Common myeloid progenitor, CD34-positive (primary cell): Measurements from ENCODE around the gene CD164.

Experiments
- CTCF ChIA-PET: fragments of 350-600 bp; sonication (Branson Sonifier 250); formaldehyde crosslinking; loops from one replicate; lab custom pipeline; 2021; ENCODE audit warnings: antibody characterized with exemption; lab: Charles Lee
- POLR2A ChIA-PET: fragments of 350-600 bp; sonication (Branson Sonifier 250); formaldehyde crosslinking; loops from one replicate; lab custom pipeline; 2021; ENCODE audit warnings: antibody characterized with exemption; lab: Charles Lee
- DNase-seq, 3 donors: peaks; one replicate each; pipeline versions ENCODE4 v3.0.0 to v3.0.0-alpha.2; 2013
- H3K27ac ChIP-seq, 2 experiments: 1 replicate in 1 of 2; 2 replicates in 1 of 2; pipeline ENCODE4 v1.7.0; 2013; ENCODE audit warnings: inconsistent platforms in 2 of 2, low read length in 2 of 2, mild to moderate bottlenecking in 2 of 2, low read depth in 1 of 2, moderate library complexity in 1 of 2; ENCODE audit not compliant: severe bottlenecking in 2 of 2, insufficient read depth in 1 of 2, poor library complexity in 1 of 2
- H3K27me3 ChIP-seq, 5 experiments: replicated peaks in 2 of 5; 1 replicate in 3 of 5; 2 replicates in 2 of 5; pipeline versions ENCODE4 v1.6.1 to v1.7.0; 2013; ENCODE audit warnings: low read length in 4 of 5, mild to moderate bottlenecking in 2 of 5, moderate library complexity in 2 of 5, inconsistent platforms in 1 of 5; ENCODE audit not compliant: insufficient read depth in 5 of 5, control insufficient read depth in 4 of 5
- H3K36me3 ChIP-seq, 4 experiments: 1 replicate in 2 of 4; 2 replicates in 2 of 4; pipeline versions ENCODE4 v1.6.1 to v1.7.0; 2013; ENCODE audit warnings: low read length in 3 of 4, control low read depth in 1 of 4, mild to moderate bottlenecking in 1 of 4; ENCODE audit not compliant: control insufficient read depth in 4 of 4, insufficient read depth in 4 of 4
- H3K4me1 ChIP-seq, 4 experiments: 1 replicate in 3 of 4; 2 replicates in 1 of 4; pipeline versions ENCODE4 v1.6.1 to v1.7.1; 2013; ENCODE audit warnings: low read length in 3 of 4, mild to moderate bottlenecking in 3 of 4, control low read depth in 1 of 4, inconsistent platforms in 1 of 4, moderate library complexity in 1 of 4; ENCODE audit not compliant: control insufficient read depth in 4 of 4, insufficient read depth in 4 of 4; ENCODE audit errors: control extremely low read depth in 1 of 4
- H3K4me3 ChIP-seq, 7 experiments: 1 replicate in 4 of 7; 2 replicates in 3 of 7; pipeline versions ENCODE4 v1.5.1 to v1.7.0; 2013; ENCODE audit warnings: mild to moderate bottlenecking in 7 of 7, low read length in 6 of 7, moderate library complexity in 6 of 7, inconsistent platforms in 2 of 7, low read depth in 2 of 7, control low read depth in 1 of 7; ENCODE audit not compliant: insufficient read depth in 4 of 7, control insufficient read depth in 1 of 7; ENCODE audit errors: extremely low read depth in 1 of 7
- H3K9me3 ChIP-seq, 5 experiments: 1 replicate in 4 of 5; 2 replicates in 1 of 5; pipeline versions ENCODE4 v1.6.1 to v1.7.1; 2013; ENCODE audit warnings: low read length in 4 of 5, mild to moderate bottlenecking in 2 of 5, inconsistent platforms in 1 of 5, low read depth in 1 of 5, moderate library complexity in 1 of 5; ENCODE audit not compliant: control insufficient read depth in 4 of 5, insufficient read depth in 2 of 5; ENCODE audit errors: control extremely low read depth in 1 of 5
- WGBS: methylation state at CpG from one replicate; pipeline ENCODE4 v1.1.5; 2013; ENCODE audit not compliant: insufficient coverage; 5-methylcytosine and 5-hydroxymethylcytosine counted together

The CD164 gene

DNA sequence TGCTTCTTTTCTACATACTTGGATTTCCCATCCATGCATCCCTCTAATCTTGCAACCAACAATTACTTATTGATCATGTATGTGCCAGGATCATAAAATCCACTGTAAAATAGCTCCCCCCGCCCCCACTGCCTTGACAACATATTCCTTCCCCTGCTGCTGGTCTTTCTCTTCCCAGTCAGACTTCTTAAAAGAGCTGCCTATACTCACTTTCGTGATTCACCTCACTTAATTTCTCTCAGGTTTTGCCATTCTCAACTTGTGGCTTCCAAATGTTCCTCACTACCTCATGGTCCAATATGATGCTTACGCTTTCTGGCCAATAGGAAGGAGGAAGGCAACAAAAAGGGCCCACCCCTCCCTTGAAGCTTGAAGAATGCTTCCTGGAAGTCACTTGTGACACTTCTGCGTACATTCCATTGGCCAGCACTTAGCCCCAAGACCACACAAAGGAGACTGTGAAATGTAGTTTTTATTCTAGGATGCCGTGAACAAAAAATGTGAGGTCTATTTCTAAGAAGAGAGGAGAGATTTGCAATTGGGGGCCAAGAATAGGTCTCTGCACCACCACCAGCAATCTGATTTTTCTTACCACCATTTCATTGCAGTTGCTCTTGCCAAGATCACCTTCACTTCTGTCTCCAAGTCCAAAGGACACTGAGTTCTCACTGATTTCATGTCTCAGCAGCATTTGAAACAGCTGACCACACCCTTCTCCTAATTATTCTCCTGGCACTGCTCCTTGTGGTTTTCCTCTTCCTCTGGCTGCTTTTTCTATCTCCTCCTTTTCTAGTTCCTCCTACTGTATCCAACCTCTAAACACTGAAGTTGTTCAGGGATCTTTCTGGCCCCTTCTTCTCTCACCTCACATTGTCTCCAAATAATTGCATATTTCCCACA, 30.8 kb downstream of the CD164 start:
- WGBS, result 86% methylated on average over 4 of the region's 5 CpGs
- Histone ChIP-seq H3K27me3 (no peaks in the 10 kb centered on the region), H3K4me3 (peak overlapping the region in 1 of 7 experiments; percentile 48), H3K27ac (no peak overlapping the region), H3K36me3 (peaks cover 4 to 22% (median 19%) of the 10 kb centered on the region in 4 experiments), H3K4me1 (peaks cover 16 to 63% (median 40%) of the 10 kb centered on the region in 4 experiments), H3K9me3 (peaks cover 0 to 6% (median 4%) of the 10 kb centered on the region in 5 experiments)
- DNase-seq, result peak in 2 of 3 donors; percentile 37 to 49
- POLR2A ChIA-PET, result interaction anchor here (0.7 to 0.8 kb wide), 2 partner anchors 14 to 41 kb away, joined by 3 read pairs; no protein-coding TSS in a partner anchor
- CTCF ChIA-PET, result interaction anchor here (1.1 to 4.0 kb wide), 5 partner anchors 9 to 47 kb away, joined by 4 to 19 read pairs (median 6); no protein-coding TSS in a partner anchor

DNA sequence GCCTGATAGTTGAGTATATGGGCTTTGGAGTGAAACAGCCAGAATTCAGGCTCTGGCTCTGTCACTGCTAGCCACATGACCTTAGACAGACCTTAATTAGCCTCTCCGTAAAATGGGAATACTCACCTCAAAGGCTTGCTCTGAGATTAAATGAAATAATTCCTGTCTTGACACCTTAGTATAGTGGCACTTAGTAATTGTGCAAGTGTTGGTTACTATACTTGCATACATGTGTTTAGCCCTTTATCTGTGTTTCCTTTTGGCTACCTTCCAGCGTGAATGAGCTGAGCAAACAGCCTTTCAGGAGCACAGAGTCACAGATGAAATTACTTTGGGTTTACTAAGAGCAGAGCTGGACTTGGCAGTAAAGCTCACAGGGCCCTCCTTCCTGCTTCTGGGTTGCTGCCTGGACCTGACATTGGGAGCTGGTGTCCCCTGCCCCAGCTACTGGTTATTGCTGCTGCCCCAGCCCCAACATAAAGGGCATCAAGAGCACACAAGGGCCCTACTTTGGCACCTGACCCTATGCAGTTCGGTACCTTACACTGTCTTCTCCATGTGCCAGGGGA, 32.8 kb downstream of the CD164 start:
- no peaks in the 10 kb centered on the region for H3K9me3 ChIP-seq
- 19% methylated on average over 2 of the region's 3 CpGs for WGBS
- ChIA-PET POLR2A (interaction anchor here (0.6 to 1.3 kb wide), 3 partner anchors 9 to 44 kb away, joined by 3 read pairs; no protein-coding TSS in a partner anchor), CTCF (interaction anchor here (0.6 to 4.0 kb wide), 8 partner anchors 11 to 162 kb away, joined by 3 to 19 read pairs (median 4); no protein-coding TSS in a partner anchor)
- peak; percentile 81 to 95 (median 94) for DNase-seq
- peak overlapping the region in 2 of 7 experiments; percentile 10 to 33 for H3K4me3 ChIP-seq
- H3K27me3 ChIP-seq, result no peaks in the 10 kb centered on the region
- H3K36me3 ChIP-seq, result peaks cover 0 to 10% (median 5%) of the 10 kb centered on the region in 4 experiments
- peaks cover 16 to 68% (median 41%) of the 10 kb centered on the region in 4 experiments for H3K4me1 ChIP-seq
- H3K27ac ChIP-seq, result peak overlapping the region; percentile 22 to 69

DNA sequence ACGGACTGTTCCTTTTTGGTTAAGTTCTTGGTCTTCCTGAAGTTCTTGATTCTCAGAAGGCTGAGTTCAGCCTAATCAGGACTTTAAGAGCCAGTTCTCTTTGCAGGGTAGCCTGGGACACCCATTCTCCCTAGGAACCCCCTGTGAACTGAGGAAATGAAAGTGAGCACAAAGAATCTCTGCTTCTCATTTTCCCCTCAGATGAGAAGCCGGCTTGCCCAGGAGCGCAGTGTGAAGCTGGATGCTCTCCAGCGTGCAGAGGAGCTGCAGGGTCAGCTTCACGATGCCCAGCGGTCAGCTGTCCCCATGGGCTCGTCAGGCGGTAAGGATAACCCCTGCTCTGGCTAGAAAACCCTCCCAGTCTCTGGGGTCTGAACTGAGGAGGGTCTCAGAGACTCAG, 34.0 kb downstream of the CD164 start:
- Histone ChIP-seq H3K27ac (peak overlapping the region in 1 of 2 experiments; percentile 19), H3K4me3 (no peak overlapping the region), H3K4me1 (peaks cover 16 to 77% (median 46%) of the 10 kb centered on the region in 4 experiments), H3K36me3 (peaks cover 0 to 4% (median 1%) of the 10 kb centered on the region in 4 experiments), H3K9me3 (no peaks in the 10 kb centered on the region), H3K27me3 (no peaks in the 10 kb centered on the region)
- CTCF ChIA-PET, result interaction anchor here (1.0 to 4.0 kb wide), 4 partner anchors 10 to 48 kb away, joined by 3 to 19 read pairs (median 6); no protein-coding TSS in a partner anchor
- POLR2A ChIA-PET, result no interaction called here
- 94% methylated on average over 7 of the region's 8 CpGs for WGBS
- no peak for DNase-seq

DNA sequence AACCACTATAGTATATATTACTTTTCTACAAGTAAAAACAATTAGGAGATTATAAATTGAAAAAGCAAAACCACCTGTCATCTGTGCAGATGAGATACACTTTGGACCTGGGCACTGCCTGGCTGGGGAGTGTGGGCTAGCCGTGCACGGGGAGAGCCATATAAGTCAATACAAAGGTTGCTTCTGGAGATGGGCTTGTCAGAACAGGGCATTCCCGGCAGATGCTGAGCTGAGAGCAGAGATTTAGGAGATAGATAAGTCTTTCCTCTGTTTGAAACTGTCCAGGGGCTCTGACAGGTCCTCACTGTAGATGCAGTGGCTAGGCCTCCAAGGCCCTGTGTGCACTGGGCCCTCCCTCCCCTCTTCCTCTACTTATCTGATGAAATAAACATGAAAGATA, 34.5 kb downstream of the CD164 start:
- no peak overlapping the region for H3K27ac ChIP-seq
- peaks cover 12 to 76% (median 48%) of the 10 kb centered on the region in 4 experiments for H3K4me1 ChIP-seq
- H3K9me3 ChIP-seq, result no peaks in the 10 kb centered on the region
- POLR2A ChIA-PET, result no interaction called here
- DNase-seq, result no peak
- H3K4me3 ChIP-seq, result no peak overlapping the region
- no peaks in the 10 kb centered on the region for H3K27me3 ChIP-seq
- CTCF ChIA-PET, result interaction anchor here (1.0 to 4.0 kb wide), 4 partner anchors 8 to 30 kb away, joined by 3 to 19 read pairs (median 6); no protein-coding TSS in a partner anchor
- peaks cover 0 to 4% (median 1%) of the 10 kb centered on the region in 4 experiments for H3K36me3 ChIP-seq
- 45% methylated on average over 3 of the region's 3 CpGs for WGBS

DNA sequence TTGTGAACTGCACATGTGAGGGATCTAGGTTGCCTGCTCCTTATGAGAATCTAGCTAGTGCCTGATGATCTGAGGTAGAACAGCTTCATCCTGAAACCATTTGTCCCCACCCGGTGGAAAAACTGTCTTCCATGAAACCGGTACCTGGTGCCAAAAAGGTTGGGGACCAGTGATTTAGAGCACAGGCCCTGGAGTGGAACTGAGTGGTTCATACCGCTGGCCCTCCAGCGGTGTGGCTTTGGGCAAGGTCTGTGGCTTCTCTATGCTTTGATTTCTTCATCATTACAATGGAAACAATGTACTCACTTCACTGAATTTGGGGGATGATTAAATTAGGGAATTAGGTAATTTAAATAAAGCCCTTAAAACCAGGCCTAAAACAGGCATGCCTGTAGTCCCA, 36.3 kb downstream of the CD164 start:
- POLR2A ChIA-PET, result no interaction called here
- WGBS, result 100% methylated on average over 2 of the region's 4 CpGs
- Histone ChIP-seq H3K9me3 (no peaks in the 10 kb centered on the region), H3K4me1 (peaks cover 5 to 72% (median 44%) of the 10 kb centered on the region in 4 experiments), H3K27ac (no peak overlapping the region), H3K27me3 (no peaks in the 10 kb centered on the region), H3K36me3 (peaks cover 0 to 3% (median 1%) of the 10 kb centered on the region in 4 experiments), H3K4me3 (no peak overlapping the region)
- DNase-seq, result no peak
- CTCF ChIA-PET, result interaction anchor here (0.6 to 1.4 kb wide), 2 partner anchors 13 to 150 kb away, joined by 3 to 4 read pairs; no protein-coding TSS in a partner anchor

DNA sequence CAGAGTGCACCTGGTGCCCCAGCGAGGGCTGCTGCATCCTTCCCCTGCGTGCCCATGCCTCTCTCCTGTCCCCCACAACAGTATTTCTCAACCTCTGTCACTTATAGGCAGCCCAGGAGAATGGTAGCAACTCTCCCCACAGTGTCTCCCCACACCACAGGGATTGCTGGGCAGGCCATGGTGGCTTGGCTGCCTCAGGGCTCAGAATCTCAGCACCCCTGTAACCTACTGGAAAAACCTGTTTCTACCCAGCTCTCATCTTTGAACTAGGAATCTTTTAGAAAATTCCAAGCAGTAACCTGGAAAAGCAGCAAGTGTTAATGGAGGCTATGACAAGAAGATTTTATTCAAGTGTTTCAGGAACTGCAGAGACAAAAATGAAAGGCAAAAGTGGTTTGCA, 38.0 kb downstream of the CD164 start:
- Histone ChIP-seq H3K4me3 (no peak overlapping the region), H3K27me3 (no peaks in the 10 kb centered on the region), H3K9me3 (no peaks in the 10 kb centered on the region), H3K36me3 (no peaks in the 10 kb centered on the region), H3K27ac (no peak overlapping the region), H3K4me1 (peaks cover 4 to 67% (median 38%) of the 10 kb centered on the region in 4 experiments)
- POLR2A ChIA-PET, result no interaction called here
- no CpG with 5 or more reads among the region's 2 CpGs for WGBS
- no peak for DNase-seq
- CTCF ChIA-PET, result interaction anchor here (1.3 to 2.0 kb wide), 2 partner anchors 11 to 40 kb away, joined by 3 to 5 read pairs; no protein-coding TSS in a partner anchor
